Left ventricle myocardium inferior (tissue), 1 donor: ENCODE measurements around the gene OPN1SW. TPM values are rescaled to one million over a fixed set of nuclear protein-coding genes. Genes with fewer than 3 reads are reported as not detected.
A peak's percentile ranks its signal among the peaks of the same experiment; 100 is the strongest.

ENCODE experiments used
- DNase-seq: peaks from one replicate; pipeline ENCODE4 v3.0.0-alpha.2; 2020
- H3K27ac ChIP-seq: fragments of 200-600 bp; replicated peaks from 2 replicates; pipeline ENCODE4 v1.8.0; 2021
- H3K27me3 ChIP-seq: fragments of 200-600 bp; 2 replicates; pipeline ENCODE4 v1.8.0; 2021; ENCODE audit warnings: low read depth
- H3K36me3 ChIP-seq: fragments of 200-600 bp; 2 replicates; pipeline ENCODE4 v1.8.0; 2021
- H3K4me1 ChIP-seq: fragments of 200-600 bp; 2 replicates; pipeline ENCODE4 v1.8.0; 2021
- H3K4me3 ChIP-seq: fragments of 200-600 bp; 2 replicates; pipeline ENCODE4 v1.8.0; 2021; ENCODE audit warnings: mild to moderate bottlenecking, moderate library complexity
- H3K9me3 ChIP-seq: fragments of 200-600 bp; replicated peaks from 2 replicates; pipeline ENCODE4 v1.8.0; 2021
- CTCF ChIP-seq: fragments of 200-600 bp; IDR thresholded peaks from 2 replicates; pipeline ENCODE4 v1.8.0; 2021; ENCODE audit warnings: antibody characterized with exemption, mild to moderate bottlenecking, borderline replicate concordance
- intact Hi-C: fragments of 100-400 bp; cut with micrococcal nuclease; formaldehyde crosslinking; loops from one replicate; pipeline ENCODE4 v1.11.0; 2022
- total RNA-seq: library from RNA; stranded (reverse); fragmentation: NEBNext Ultra II Directional; extraction: Animal tissue kit (Norgen Biotek cat#: 25700); gene quantifications from one replicate; pipeline ENCODE4 v1.2.1, GENCODE V29; 2021
- donor health status: DM: no; HTN: yes; CAD: no; lungs with severe emphysema.

Gene OPN1SW
- total RNA-seq, 1 donor from 2014 or later: not detected

DNA sequence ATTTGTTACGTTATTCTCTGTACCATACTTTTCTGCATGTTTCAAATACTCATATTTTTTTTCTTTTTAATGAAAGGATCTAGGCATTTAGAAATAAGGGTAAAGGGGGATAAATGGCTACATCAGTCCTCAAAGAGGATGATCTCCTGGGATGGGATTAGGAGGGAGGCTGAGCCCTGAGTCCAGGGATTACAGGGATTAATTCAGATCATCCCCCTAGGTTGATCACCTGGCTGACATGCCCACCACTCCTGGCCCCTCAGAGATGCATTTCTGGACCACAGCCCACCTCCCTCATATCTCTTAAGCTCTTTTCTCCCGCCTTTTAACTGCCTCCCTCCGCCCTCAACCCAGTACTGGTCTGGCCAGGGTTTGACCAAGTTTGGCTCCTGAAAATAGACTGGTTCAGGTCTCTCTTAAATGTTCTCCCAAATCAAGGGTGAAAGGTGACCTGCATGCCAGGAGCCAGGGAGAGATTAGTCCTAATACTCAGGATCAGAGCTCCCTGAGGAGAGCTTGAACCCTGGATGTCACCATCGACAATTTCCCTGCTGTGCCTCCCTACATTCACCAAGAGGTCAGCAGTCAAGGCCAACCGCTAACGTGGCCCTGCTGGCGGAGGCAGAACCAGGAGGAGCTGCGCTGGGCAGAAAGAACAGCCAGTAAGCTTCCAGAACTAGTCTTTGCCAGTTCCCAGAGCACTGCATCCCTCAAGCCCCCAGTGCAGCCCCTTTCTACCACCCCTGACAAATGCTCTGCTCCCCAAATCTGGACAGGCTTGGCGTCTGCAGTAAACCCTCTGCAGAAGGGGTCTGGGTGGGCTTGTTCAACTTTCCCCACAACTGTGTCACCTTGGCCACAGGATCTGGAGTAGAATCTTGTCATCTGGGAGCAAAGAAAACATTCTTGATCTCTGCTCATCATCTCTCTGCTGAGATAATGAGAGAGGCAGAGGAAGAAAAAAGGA lies 13.1 kb upstream of the OPN1SW start:
- H3K4me1 ChIP-seq: peaks cover 34% of the 10 kb centered on the region
- no peak for TF ChIP-seq CTCF
- H3K36me3 ChIP-seq: no peaks in the 10 kb centered on the region
- H3K4me3 ChIP-seq: no peak overlapping the region
- intact Hi-C loops: no loop called here
- DNase-seq: no peak
- H3K27me3 ChIP-seq: no peaks in the 10 kb centered on the region
- H3K9me3 ChIP-seq: no peaks in the 10 kb centered on the region
- H3K27ac ChIP-seq: no peak overlapping the region

DNA sequence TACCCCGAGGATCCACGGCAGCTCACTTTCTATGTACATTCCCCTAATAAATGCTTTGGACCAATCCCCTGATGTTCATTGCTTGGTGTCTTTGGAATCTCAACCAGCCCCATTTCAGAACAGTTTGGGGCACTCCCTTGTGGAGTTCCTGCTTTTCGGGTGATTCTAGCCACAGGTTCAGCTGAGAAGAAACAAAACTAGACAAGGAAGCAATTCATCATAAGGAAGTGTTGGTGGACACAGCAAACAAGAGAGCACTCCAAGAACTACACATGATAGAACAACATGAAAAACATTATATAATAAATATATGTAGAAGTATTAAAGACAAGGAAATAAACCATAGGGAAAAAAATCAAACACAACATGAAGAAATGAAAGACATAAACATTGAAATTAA lies 10.1 kb upstream of the OPN1SW start:
- peaks cover 22% of the 10 kb centered on the region for H3K4me1 ChIP-seq
- no peak overlapping the region for H3K27ac ChIP-seq
- no peaks in the 10 kb centered on the region for H3K9me3 ChIP-seq
- no peaks in the 10 kb centered on the region for H3K27me3 ChIP-seq
- DNase-seq: no peak
- no peak for TF ChIP-seq CTCF
- H3K36me3 ChIP-seq: no peaks in the 10 kb centered on the region
- H3K4me3 ChIP-seq: no peak overlapping the region
- intact Hi-C loops: no loop called here

DNA sequence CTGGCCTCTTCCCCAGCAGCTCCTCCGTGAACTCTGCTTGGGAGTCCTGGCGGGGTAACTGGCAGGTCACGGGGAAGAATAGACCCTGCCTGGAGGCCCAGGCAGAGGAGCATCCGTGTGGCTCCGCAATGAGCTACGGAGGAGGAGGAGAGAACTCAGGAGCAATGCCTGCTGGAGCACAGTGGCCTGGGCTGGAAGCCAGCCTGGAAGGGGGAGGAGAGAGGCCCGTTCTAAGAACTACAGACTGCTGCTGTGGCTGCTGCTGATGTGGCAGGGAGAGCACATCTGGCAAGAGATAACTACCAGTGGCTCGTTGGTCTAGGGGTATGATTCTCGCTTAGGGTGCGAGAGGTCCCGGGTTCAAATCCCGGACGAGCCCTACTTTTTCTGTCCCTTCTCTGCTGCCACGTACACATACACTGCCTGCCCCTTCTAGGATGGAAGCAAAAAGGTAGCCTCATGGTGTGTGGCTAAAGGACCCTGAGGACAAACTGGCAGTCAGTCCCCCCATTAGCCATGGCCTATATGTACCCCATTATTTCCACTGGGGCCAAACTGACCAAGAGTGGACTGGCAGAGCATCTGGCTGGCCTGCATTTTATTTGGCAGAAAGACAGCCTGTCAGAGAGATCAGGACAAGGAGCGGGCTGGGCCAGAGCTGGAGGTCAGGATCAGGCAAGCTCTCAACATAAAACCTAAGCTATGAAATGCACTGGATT lies 7.7 kb upstream of the OPN1SW start:
- peak; percentile 86 for DNase-seq
- Histone ChIP-seq H3K4me3 (no peak overlapping the region), H3K9me3 (peaks cover 4% of the 10 kb centered on the region), H3K27ac (peak overlapping the region; percentile 32), H3K27me3 (no peaks in the 10 kb centered on the region), H3K36me3 (no peaks in the 10 kb centered on the region), H3K4me1 (peaks cover 14% of the 10 kb centered on the region)
- intact Hi-C loops: no loop called here
- no peak for TF ChIP-seq CTCF

GRCh38 chr7:128781851-128782250 lies 6.3 kb upstream of the OPN1SW start:
- H3K36me3 ChIP-seq: no peaks in the 10 kb centered on the region
- no peak for TF ChIP-seq CTCF
- H3K27ac ChIP-seq: no peak overlapping the region
- intact Hi-C loops: no loop called here
- H3K4me1 ChIP-seq: peaks cover 14% of the 10 kb centered on the region
- DNase-seq: no peak
- no peaks in the 10 kb centered on the region for H3K27me3 ChIP-seq
- peaks cover 12% of the 10 kb centered on the region for H3K9me3 ChIP-seq
- no peak overlapping the region for H3K4me3 ChIP-seq

DNA sequence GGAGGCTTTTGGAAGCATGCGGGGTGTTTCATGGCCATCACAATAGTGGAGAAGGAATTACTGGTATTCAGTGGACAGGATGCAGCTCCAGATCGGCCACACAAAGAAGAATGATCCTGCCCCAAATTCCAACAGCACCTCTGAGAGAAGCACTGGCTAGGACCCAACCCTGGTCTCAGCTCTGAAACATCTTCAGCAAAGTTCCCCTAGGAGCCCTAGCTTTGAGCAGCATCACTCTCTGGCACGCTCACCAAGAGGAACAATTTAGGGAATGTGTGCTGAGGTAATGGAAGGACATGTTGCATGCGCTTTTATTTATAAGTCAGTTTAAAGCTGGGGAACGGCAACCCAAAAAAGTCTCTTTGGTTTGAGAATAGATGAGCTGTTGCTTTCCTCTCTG lies 5.5 kb upstream of the OPN1SW start:
- H3K4me3 ChIP-seq: no peak overlapping the region
- H3K9me3 ChIP-seq: peaks cover 12% of the 10 kb centered on the region
- no peak overlapping the region for H3K27ac ChIP-seq
- peaks cover 14% of the 10 kb centered on the region for H3K4me1 ChIP-seq
- H3K27me3 ChIP-seq: no peaks in the 10 kb centered on the region
- no peak for TF ChIP-seq CTCF
- H3K36me3 ChIP-seq: no peaks in the 10 kb centered on the region
- intact Hi-C loops: no loop called here
- no peak for DNase-seq
